ENCODE data around the gene KNCN.
A peak's percentile ranks its signal among the peaks of the same experiment; 100 is the strongest.

- no peak for TF ChIP-seq FOXM1 (IDR thresholded peaks at IDR 0.05; ENCODE audit: borderline replicate concordance, low read depth)
- TF ChIP-seq YY1 (IDR thresholded peaks at IDR 0.05; ENCODE audit: low read depth) = no peak
- no peak for TF ChIP-seq CEBPB (IDR thresholded peaks at IDR 0.05)
- TF ChIP-seq REST (IDR thresholded peaks at IDR 0.05; ENCODE audit: low read depth) = no peak
- TF ChIP-seq RAD21 (IDR thresholded peaks at IDR 0.05; ENCODE audit: low read depth) = peak; percentile 7; the same call in 1 of the 2 replicates
- no peak for TF ChIP-seq TCF12 (IDR thresholded peaks at IDR 0.05; ENCODE audit: low read depth)
- peak; percentile 69; the same call in 1 of the 2 replicates for TF ChIP-seq MAX (IDR thresholded peaks at IDR 0.05)
- TF ChIP-seq EP300 (IDR thresholded peaks at IDR 0.05; ENCODE audit: borderline replicate concordance) = no peak; the same call in 1 of the 2 replicates
Observed at GRCh38 chr1:46526691-46527291, 24.7 kb downstream of the KNCN start.
